Measurements from ENCODE around the gene CCSER1. TPM values are rescaled to one million over a fixed set of nuclear protein-coding genes. Genes with fewer than 3 reads are reported as not detected.

The CCSER1 gene
- total and polyA plus RNA-seq, 2 of the 8 experiments (the other 6 are each of a cell fraction or from before 2014, with no cell fraction given) = 0.26 to 0.84 TPM

DNA sequence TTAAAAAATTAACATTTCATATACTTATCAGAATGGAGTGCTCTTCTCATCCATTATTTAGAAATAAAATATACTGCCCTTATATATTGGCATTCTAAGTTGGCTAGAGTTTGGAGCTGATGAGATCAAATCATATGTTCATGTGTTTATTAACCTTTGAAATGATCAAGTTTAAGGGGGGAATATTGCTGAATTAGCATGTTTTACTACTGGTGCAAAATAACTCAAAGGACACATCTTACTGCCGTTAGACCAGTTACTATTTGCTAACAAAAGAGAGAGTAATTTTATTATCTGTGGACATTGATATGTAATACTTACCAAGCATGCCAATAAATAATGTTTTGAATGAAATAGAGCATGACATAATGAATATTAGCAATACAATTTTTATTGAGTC, 901.0 kb downstream of the CCSER1 start (continued):
- TF ChIP-seq, protein P1, sequence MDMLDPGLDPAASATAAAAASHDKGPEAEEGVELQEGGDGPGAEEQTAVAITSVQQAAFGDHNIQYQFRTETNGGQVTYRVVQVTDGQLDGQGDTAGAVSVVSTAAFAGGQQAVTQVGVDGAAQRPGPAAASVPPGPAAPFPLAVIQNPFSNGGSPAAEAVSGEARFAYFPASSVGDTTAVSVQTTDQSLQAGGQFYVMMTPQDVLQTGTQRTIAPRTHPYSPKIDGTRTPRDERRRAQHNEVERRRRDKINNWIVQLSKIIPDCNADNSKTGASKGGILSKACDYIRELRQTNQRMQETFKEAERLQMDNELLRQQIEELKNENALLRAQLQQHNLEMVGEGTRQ (IDR thresholded peaks at IDR 0.05; ENCODE audit: low read length) = no peak
- TF ChIP-seq CBX8 (IDR thresholded peaks at IDR 0.05; ENCODE audit: borderline replicate concordance, low read depth, low read length) = no peak
